Measurements from ENCODE around the gene CACNA2D3.

The CACNA2D3 gene

DNA sequence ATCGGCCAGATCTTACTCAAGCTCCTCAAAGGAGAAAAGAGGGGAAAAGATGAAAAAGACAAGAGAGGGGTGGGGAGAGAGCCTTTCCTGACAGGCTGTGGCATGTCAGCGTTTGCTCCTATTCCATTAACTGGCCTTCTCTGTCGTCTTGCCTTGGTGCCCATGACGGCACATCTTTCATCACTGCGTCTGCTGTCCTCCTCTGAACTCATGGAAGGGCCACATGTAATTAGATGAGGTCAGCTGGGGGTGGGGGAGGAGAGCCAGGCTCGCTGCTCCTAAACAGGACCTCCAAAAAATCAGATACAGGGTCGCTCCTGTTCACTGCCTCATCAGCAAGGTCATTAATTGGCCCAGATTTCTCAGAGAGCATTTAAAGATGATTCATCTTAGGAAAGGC is 755.8 kb downstream of the CACNA2D3 start:
- DNase-seq (ENCODE audit: low spot score): no peak

DNA sequence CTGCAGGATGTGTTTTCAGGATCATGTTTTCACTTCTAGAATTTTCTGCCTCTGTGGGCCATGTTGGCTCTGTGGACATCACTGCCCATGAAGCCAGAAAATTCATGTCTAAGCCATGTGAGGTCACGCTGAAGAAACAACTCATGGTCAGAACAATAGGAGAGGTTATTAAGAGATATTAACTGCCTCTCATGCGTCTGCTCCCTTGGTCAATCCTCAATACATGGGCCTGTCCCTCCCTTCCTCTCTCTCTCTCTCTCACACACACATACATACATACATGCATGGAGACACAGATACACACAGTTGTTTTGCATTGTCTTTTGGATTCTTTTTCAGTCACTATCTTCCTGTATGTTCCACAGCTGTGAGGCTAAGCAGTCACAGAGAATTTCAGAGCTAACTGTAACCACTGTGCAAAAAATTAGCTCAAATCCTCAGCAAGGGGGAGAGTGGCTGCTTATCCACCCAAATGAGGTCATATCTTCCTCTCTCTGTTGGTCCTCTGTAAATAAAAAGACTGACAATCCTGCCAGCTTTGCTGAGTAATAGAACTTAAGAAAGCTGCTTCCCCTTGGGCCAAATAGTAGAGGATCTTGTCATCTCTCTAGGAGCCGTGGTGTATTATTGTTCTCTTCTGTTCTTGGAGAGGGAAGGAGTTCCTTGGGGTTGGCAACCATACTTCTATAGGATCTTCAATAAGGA is 759.9 kb downstream of the CACNA2D3 start:
- DNase-seq (ENCODE audit: low spot score): no peak

DNA sequence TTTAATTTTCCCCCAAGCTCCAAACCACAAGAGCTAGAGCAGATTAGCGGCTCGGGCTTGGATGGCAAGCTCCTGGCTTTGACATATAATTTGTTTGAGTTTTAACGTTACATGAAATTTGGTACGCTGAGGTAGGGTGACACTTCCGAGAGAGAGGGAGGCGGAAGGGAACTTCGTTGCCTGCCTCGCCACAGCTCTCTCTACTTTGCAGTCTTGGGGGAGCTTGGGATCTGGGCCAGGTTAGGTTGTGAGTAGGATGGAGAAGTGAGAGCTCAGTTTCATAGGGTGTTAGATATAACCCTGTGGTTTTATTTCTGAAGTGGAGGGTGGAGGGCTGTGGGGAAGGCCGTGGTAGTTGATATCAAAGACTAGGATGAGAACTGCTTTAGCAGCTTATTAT is 765.8 kb downstream of the CACNA2D3 start:
- DNase-seq (ENCODE audit: low spot score): no peak

DNA sequence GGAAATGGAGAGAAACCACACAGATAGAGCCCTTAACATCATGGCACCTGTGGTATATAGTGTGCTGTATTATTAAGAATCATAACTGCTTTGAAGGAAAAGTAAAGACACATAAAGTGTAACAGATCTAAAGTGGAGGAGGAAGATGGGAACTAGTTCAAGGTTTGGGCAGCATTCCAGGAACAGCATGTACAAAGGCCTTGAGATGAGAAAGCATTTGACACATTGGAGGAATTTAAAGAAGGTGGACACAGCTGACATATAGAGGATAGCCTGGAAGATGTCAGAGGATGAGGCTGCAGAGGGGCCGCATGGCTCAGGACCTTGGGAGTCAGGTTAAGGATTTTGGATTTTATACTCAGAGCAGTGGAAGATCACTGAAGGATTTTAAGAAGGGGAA is 766.5 kb downstream of the CACNA2D3 start:
- DNase-seq (ENCODE audit: low spot score): no peak

DNA sequence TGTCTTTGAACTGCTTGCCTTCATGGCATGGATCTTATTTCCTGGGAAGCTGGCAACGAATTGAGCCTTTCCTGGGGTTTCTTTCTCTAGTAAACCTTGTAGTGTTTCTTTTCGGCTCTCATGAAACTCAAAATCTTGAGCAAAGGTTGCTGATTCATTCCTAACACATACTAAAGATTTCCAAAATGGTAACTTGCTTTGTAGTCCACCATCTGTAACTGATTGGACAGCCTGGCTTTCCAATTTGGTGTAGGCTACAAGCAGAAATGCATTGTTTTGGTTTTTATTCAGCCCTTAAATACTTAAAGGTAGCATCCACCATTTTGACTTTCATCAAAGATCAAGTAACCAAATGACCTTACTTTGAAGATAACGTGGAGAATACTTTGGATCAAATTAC is 767.4 kb downstream of the CACNA2D3 start:
- DNase-seq (ENCODE audit: low spot score): no peak

DNA sequence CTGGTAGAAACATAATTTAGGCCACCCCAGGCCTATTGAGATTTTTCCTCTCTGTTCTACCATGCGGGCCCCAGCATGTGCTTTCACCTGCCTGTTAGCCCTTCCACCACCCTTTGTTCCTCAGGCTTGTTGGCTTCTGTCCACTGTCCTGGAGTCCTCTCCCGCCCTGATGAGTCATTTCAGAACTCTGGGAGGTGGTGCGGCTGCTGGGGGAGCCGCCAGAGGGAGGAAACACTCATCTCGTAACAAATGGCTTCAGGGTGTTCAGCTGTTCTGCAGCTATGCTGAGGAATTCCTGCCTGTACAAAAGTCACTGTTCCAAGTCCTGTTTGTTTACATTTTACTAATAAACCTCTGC is 769.2 kb downstream of the CACNA2D3 start:
- peak; percentile 55 for DNase-seq (ENCODE audit: low spot score)

DNA sequence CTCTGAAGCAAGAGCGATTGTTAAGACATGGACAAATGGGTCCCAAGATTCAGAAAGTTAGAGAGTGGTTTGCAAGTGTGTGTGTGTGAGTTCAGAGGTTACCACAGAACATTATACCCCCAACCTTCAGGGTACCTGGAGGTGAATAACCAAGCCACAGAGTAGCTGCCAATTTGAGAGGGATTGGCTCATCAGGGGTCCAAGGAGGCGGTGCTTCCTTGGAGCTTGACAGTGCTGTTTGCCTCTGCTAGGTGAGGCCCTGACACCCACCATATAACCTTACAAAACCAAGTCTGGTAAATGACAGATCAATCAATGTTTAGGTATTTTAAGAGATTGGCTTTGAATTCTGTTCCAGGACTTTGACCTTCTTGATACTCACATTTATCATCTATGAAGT is 769.8 kb downstream of the CACNA2D3 start:
- no peak for DNase-seq (ENCODE audit: low spot score)

DNA sequence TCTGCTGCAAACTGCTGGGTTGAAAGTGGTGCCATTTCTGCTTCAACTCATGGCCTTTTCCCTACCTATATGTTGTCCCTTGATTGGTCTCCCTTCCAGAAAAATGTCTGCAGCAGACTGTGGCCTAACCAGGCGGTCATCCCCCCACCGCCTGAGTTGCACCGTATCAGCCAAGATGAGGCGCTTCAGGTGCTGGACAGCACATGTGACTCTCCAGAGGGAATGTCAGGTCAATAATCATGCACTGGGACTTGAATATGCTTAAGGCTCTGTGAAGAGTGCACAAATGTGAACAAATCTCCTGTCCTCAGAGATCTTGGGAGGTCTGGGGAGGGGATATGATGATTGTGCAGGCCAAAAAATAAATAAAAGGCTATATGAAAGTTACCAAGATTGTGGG is 773.3 kb downstream of the CACNA2D3 start:
- DNase-seq (ENCODE audit: low spot score): no peak

DNA sequence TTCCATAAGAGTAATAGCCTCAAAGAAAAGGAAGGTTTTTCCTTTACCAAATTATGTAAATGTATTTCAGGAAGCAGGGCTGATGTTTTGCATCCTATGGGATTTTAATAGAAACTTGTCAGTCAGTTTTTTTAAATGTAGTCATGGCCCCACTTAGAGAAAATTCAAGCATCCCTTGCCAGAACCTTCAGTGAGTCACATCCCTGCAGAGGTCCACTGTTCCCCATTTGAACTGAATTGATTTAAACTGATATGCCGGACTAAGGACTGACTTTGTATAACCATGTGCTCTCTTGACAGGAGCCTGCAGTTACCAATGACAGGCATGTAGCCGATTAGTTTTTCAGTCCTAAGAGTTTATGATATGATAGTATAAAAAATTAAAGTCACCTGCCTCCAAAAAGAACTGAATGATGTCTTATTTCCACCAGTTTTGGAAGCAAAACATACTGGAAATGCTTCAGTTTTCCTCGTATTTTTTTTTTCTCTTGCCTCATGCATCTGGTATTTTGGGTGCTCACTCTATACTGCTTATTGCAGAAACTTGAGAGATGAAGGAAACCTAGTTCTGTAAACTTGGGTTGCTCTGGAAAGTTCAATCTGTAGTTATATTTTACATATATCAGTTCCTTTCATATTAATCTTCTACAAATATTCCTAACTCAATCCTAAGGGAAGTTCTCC is 774.8 kb downstream of the CACNA2D3 start:
- no peak for DNase-seq (ENCODE audit: low spot score)

DNA sequence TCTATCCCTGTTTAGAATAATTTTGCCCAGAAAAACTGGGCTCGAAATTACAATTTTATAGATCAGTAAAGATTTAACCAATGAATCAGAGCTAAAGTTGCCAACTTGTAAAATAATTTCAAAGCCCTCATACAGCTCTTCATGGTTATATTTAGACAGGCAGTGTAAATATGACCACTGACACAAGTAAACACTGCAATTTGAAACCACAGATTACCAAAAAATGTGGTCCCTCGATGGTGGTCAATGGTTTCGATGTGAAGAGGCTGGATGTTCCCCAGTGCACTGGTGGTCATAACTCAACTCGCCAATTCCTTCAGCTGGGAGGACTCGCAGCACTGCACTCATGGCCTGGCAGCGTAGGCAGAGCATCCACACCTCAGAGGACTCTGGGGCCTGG is 776.9 kb downstream of the CACNA2D3 start:
- no peak for DNase-seq (ENCODE audit: low spot score)

DNA sequence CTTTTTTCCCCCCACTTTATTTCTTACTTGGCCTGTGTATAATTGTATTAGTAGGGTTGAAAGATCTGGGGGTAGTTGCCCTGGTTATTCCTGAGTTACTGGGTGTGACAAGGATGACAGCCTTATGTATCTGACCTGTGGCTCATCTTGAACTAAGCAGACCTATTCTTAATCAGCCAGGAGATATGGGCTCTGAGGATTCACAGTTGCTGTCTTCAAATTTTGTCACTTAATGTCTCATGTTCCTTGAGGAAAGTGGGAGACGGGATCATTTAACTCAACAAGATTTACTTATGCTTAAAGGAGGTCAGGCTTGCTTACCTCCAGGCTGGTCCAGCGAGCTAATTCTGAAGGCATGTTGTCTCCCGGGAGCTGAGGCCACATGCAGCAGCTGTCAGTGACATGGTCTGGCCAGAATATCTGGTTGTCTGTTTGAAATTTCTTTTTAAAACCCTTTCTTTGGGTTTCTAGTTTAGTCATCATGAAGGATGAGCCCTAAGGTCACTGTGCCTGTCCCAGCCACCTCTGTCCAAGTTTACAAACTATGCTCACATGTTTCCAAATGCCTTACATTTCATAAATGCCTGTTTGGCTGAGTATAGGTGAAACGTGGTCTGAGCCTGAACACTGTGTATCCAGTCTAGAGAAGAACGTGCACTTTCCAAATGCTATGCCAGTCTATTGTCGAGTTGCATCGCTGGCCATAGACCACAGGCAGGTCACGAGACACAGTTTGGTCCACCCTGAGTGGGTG is 778.7 kb downstream of the CACNA2D3 start:
- no peak for DNase-seq (ENCODE audit: low spot score)

DNA sequence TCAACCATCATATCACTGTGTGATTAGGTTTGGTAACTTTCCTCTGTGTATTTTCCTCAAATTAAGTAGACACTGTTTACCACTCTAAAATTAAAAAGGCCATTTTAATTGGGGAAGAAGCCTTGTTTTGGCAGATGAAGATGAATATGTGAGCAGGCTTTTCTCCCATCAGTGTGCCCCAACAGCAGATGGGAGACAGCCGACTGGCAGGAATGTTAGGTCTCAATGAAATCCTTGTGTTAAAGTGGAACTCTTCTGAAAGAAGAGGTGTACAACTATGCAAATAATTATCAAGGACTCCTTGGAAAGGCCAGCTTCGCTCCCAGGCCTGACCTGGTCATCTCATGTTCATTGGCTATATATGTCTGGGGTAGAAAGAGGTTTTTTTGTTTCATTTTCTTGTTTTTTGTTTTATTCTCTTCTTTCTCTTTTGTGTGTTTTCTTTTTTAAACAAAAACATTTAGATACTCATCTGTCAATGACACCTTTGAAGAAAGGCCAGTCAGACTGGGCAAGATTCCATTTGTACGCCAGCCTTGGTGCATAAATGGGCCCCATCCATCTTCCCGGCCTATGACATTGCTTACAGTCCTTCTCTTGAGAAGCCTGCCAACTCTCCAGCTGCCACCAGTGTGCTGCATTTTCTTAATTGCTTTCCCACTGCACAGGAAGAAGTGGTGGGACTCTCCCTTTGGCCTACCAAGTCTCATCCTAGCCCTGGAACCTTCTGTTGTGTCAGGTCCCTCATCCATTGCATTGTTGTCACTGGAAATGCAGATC is 779.7 kb downstream of the CACNA2D3 start:
- DNase-seq (ENCODE audit: low spot score): no peak

DNA sequence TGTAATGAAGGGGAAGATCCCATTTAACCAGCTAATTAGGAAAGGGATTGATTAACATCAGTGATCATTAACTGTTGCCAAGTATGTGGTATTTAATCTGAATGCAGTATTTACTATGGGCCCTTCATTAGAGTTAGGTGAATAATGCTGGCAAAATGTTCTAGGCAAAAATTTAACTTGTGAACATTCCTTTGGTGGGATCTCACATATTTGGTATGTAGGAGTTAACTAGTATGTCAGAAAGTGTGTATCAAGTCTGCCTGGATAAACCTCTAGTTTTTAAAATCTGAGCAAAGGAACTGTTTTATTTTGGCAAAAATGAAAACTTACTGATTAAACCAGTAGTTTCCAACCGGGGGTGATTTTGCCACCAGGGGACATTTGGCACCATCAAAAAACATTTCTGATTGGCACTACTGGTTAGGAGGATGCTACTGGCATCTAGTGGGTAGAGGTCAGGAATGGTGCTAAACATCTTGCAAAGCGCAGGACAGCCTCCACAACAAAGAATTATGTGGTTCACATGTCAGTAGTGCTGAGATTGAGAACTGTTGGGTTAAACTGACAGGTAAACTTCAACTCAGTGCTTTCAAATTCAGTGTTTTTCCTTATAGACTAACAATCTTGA is 783.0 kb downstream of the CACNA2D3 start:
- DNase-seq (ENCODE audit: low spot score): no peak

DNA sequence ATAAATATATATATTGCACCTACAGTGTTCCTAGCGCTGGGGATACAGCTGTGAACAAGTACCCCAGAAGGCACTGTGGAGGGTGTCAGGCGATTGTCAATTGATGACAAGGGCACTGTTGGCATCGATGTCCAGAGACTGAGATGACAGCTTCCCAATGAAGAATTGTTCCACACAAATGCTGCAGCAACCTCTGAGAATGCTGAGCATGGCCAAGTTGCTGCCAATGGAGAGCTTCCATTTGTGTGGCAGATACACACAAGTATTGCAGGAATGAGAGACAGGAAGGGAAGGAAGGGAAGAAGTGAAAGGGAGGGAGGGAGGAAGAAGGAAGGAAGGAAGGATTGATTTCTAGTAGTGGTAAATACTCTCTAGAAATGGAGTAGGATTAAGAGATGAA is 783.6 kb downstream of the CACNA2D3 start:
- no peak for DNase-seq (ENCODE audit: low spot score)

DNA sequence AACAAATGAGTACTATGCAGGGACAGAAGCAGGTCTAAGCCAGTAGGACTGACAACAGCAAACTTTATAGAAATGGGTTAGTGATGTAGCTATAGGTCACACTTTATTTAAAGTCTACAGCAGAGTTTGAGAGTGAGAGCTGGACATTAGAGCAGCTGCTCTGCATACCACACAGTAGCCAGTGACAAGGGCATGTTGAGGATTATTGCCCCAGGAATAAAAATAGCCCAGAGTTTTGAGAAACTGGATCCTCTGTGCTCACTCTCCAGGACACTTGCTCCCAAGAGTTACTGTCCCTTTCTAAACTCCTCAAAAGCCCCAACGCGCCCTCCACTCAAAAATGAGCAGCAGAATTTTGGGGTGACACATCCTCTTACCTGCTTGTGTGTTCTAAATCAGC is 784.4 kb downstream of the CACNA2D3 start:
- DNase-seq (ENCODE audit: low spot score): no peak

DNA sequence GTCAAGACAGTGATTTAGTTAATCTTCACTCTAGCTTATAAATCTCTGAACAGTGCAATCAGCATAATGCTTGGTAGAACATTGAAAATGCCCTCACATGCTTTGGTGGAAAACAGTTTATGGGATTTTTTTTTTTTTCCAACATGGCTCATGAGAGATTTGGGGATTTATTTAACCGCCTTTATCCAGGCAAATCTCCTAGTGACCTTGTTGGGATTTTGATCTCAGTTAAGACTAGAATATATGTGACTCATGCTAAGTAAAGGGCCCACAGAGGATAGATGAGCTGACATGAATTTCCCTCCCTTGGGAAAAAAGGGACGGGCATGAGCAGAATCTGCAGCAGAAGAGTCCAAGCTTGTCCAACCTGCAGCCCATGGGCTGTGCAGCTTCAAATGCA is 786.8 kb downstream of the CACNA2D3 start:
- no peak for DNase-seq (ENCODE audit: low spot score)

DNA sequence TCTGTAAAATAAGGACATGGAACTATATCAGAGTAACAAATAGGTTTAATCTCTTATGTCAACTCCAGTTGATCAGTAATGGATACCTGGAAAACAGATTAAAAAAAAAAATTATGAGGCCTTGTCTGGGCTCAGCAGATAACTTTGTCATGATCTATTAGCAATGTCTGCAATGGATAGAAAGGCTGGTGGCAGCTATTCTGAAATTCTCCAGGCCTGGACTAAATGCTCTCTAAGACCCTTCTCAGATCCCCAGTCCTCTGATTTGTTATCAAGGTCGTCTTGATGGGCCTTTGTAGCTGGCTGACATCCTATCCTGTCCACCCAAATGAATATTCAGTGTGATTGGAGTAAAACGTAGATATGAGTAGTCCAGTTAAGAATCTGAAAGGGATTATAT is 791.8 kb downstream of the CACNA2D3 start:
- DNase-seq (ENCODE audit: low spot score): no peak

DNA sequence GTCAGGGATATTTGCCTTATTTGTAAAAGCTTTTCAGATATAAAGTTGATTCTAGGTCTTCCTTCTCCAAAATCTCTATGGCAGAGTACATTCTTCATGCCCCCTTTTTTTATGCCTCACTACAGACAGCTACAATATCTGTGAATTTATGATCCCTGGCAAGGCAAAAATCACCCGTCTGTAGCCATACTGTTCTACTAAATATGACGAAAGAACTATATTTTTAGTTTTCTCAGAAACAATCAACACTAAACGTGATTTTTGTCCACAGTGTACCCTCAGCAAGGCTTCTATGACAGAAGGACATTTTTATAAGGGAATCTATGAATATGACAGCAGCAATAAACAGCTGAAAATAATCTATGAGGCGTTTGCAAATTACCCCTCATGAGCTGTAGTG is 792.8 kb downstream of the CACNA2D3 start:
- DNase-seq (ENCODE audit: low spot score): no peak

DNA sequence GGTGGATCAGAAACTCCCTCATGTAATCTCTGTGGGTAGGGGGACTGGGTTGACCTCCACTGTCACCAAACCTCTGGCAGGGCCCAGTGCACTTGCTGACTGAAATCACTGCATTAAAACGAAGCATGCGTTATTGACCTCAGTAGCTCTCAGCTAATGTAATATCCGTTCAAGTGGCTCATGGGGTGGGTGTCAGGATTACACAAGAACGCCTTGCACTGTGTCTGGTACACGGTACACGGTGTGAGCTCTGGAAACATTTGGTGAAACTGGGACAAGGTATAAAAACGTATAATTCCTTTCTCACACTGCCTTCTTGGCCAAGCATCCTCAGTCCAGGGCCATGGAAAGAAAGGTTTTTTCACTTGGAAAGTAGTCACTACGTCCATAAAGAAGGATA is 793.6 kb downstream of the CACNA2D3 start:
- no peak for DNase-seq (ENCODE audit: low spot score)

DNA sequence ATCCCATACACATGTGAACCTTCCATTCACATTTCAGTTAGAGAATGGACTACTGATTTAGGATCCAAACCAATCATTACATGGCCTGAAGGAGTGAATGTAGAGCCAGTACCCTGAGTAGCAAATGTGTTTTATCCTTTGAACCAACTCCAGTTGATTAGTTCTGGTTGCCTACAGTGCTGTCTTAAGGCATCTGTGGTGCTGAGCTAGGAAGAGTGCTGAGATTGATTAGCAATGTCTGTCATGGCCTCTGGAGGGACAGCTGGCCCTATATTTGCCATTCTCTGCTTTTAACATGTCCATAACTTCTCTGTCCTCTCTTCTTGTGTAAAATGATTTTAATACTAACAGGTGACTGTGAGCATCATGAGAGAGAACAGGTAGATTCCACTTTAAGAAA is 794.4 kb downstream of the CACNA2D3 start:
- DNase-seq (ENCODE audit: low spot score): no peak

DNA sequence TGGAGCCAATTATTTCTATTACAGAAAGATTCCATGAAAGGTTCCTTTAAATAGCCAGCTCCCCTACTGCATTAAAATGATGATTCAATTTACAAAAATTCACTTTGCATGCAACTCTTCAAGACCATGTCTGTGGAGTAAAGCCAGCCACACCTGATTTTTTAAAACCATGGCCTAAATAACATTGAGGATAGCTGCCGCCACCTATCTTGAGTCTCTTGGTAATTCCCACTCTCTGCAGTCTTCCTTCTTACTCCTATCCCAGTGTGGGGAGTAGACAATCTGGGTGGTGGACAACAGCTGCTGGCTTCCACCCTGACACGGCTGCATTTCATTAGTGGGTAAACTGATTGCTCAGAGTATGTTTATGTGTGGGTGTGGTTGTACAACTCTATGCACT is 794.8 kb downstream of the CACNA2D3 start:
- DNase-seq (ENCODE audit: low spot score): no peak

DNA sequence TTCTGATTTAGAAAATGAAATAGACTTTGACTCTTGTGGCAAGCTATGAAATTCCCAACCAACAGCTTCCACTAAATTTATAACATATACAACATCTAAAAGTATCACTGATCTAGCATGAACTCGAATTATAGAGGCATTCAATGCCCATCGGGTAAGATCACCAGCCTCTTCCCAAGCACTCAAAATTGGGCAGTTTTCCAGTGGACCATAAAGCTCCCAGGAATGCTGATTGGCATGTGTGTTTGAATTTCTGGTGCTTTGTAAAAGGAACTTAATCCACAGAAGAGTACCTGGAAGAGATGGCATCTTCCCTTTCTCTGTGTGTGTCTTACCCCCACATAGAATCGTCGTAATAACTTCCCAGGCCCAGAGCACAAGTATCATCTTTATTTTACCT is 795.5 kb downstream of the CACNA2D3 start:
- no peak for DNase-seq (ENCODE audit: low spot score)

All from ecto neural progenitor cell (in vitro differentiated cells).